Measurements from ENCODE around the gene NTHL1. TPM values are rescaled to one million over a fixed set of nuclear protein-coding genes. Genes with fewer than 3 reads are reported as not detected.

Gene NTHL1
- total and polyA plus RNA-seq, 2 of the 8 experiments (the other 6 are each of a cell fraction or from before 2014, with no cell fraction given): 70.9 to 150 TPM

DNA sequence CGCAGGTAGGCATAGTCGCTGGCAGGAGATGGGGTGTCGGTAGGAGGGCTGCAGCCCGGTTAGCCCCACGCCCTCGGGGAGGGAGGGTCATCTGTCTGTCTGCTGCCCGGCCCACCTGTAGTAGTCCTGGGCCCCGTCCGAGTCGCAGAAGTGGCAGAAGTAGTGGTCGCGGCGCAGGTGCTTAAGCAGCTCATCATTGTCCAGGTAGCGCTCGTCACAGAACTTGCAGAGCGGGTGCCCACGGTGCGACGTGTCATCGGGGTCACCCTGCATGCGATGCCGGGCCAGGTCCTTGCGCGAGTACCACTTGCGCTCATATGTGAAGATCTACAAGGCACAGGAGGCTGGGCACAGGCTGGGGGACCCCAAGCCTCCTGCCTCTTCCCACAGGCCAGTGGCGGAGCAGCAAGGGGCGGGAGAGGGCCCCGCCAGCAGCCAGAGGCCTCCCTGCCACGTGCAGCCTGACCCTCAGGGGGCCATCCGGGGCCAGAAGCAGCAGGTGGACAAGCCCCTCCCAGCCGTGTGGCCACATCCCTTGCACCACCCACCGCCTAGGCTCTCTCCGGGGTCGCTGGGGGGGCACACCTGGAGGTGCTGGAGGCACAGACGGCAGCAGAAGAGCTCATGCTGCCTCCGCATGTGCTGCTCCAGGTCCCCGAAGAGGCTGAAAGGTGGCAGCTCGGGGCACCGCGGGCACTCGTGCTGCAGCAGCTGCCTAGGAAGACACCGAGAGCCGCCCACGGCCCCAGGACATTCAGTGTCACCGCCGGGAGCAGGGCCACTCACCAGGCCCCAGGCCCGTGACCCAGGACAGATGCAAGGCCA, 45.0 kb downstream of the NTHL1 start:
- Histone ChIP-seq H2BK120ac (replicated peaks; ENCODE audit: low read depth, low read length) (no peak overlapping the region), H2AFZ (ENCODE audit: low read length) (no peak overlapping the region), H4K91ac (replicated peaks; ENCODE audit: insufficient read length, low read length) (no peak overlapping the region), H2BK12ac (ENCODE audit: low read depth, low read length) (no peak overlapping the region), H3K4me2 (ENCODE audit: insufficient read depth in 1 of 2, low read depth in 2 of 2, low read length in 2 of 2) (no peak overlapping the region), H4K5ac (ENCODE audit: insufficient read length, low read depth, low read length) (no peak overlapping the region), H3K23me2 (ENCODE audit: low read depth, low read length) (no peaks in the 10 kb centered on the region), H3K14ac (ENCODE audit: insufficient read length) (no peak overlapping the region), H2AK5ac (ENCODE audit: low read depth, low read length) (no peak overlapping the region), H3K27ac (ENCODE audit: low read depth, low read length) (no peak overlapping the region; the same call in 1 of the 2 replicates), H4K20me1 (replicated peaks in 1 of 2; ENCODE audit: control insufficient read depth in 1 of 2, insufficient read depth in 2 of 2, low read length in 2 of 2) (peaks cover 29 to 58% of the 10 kb centered on the region in 2 experiments), H3K4me3 (ENCODE audit: extremely low read depth in 1 of 4, insufficient read depth in 2 of 4, low read depth in 3 of 4, low read length in 4 of 4) (no peak overlapping the region), H4K8ac (ENCODE audit: extremely low read depth, insufficient read depth, low read length) (peak overlapping the region; percentile 57; the same call in 1 of the 2 replicates), H3K79me2 (ENCODE audit: control insufficient read depth in 1 of 2, insufficient read depth in 2 of 2, low read length in 2 of 2) (peaks cover 7 to 34% of the 10 kb centered on the region in 2 experiments; a peak in 3 of 4 replicates), H3K23ac (ENCODE audit: insufficient read length) (no peak overlapping the region), H2BK15ac (ENCODE audit: low read length) (no peak overlapping the region), H2BK20ac (ENCODE audit: low read length) (no peak overlapping the region), H3K27me3 (replicated peaks in 1 of 4; ENCODE audit: control insufficient read depth in 3 of 4, extremely low read depth in 1 of 4, insufficient read depth in 3 of 4, low read length in 3 of 4) (no peaks in the 10 kb centered on the region), H2BK5ac (ENCODE audit: low read depth, low read length) (peak overlapping the region; percentile 44), H3K4ac (replicated peaks; ENCODE audit: insufficient read length, low read depth, low read length) (no peak overlapping the region), H3K9ac (replicated peaks in 1 of 4; ENCODE audit: extremely low read depth in 1 of 4, low read depth in 3 of 4, low read length in 3 of 4) (no peak overlapping the region), H3K4me1 (replicated peaks in 1 of 4; ENCODE audit: control insufficient read depth in 3 of 4, insufficient read depth in 4 of 4, low read length in 3 of 4) (peaks cover 0 to 23% (median 10%) of the 10 kb centered on the region in 4 experiments; a peak in 5 of 7 replicates), H3K79me1 (ENCODE audit: low read depth, low read length) (peaks cover 6% of the 10 kb centered on the region; the same call in 1 of the 2 replicates), H3K9me3 (ENCODE audit: insufficient read depth in 2 of 2, low read depth in 1 of 2, low read length in 1 of 2) (no peaks in the 10 kb centered on the region), H3K56ac (replicated peaks; ENCODE audit: insufficient read length, low read depth, low read length) (no peak overlapping the region), H3K36me3 (ENCODE audit: control insufficient read depth in 2 of 4, insufficient read depth in 4 of 4, low read length in 3 of 4) (peaks cover 24 to 52% (median 41%) of the 10 kb centered on the region in 4 experiments), H3K18ac (ENCODE audit: extremely low read depth, low read length) (no peak overlapping the region)
- POLR2A ChIA-PET (ENCODE audit: partially characterized antibody): interaction anchor here (1.0 to 4.7 kb wide), 6 partner anchors 9 to 152 kb away, joined by 3 to 37 read pairs (median 11); partner anchors contain the start of genes RNF151, RPS2, SYNGR3 and TRAF7
- CTCF ChIA-PET (ENCODE audit: partially characterized antibody): interaction anchor here (0.8 to 4.3 kb wide), 19 partner anchors 9 to 145 kb away, joined by 4 to 55 read pairs (median 6); partner anchors contain the start of genes NPW, NTHL1, SYNGR3 and TBL3
- no peak for FAIRE-seq
- 97% methylated on average over 40 of the region's 47 CpGs; no CpG with 5 or more reads in 1 of the 2 experiments for WGBS, 2 experiments (ENCODE audit: extremely low coverage in 1 of 2, insufficient coverage in 1 of 2, insufficient read length in 1 of 2, insufficient replicate concordance in 2 of 2, low coverage in 1 of 2, low lambda C conversion rate in 2 of 2, missing lambda C conversion rate in 1 of 2)
- DNase-seq (ENCODE audit: low read depth in 1 of 2, low spot score in 2 of 2): no peak
- TF ChIP-seq RXRA (IDR thresholded peaks at IDR 0.05; ENCODE audit: insufficient read depth, low read depth, low read length): no peak
- no peak for TF ChIP-seq NANOG (IDR thresholded peaks at IDR 0.05; ENCODE audit: insufficient read depth, low read depth, low read length, poor library complexity, severe bottlenecking)
- TF ChIP-seq PHF8 (conservative IDR thresholded peaks at IDR 0.05; ENCODE audit: low read depth, low read length): no peak
- no peak for TF ChIP-seq POLR2AphosphoS5 (IDR thresholded peaks at IDR 0.05; ENCODE audit: low read depth, low read length)

Measured in H1 (cell line).